Raji (cell line): ENCODE data around the gene KRTAP3-1.

ENCODE experiments used
- POLR2A ChIP-seq: IDR thresholded peaks from 2 replicates; pipeline ENCODE4 v1.6.1; 2011; ENCODE audit warnings: low read depth, low read length, control low read depth; ENCODE audit not compliant: insufficient read depth

KRTAP3-1 gene

DNA sequence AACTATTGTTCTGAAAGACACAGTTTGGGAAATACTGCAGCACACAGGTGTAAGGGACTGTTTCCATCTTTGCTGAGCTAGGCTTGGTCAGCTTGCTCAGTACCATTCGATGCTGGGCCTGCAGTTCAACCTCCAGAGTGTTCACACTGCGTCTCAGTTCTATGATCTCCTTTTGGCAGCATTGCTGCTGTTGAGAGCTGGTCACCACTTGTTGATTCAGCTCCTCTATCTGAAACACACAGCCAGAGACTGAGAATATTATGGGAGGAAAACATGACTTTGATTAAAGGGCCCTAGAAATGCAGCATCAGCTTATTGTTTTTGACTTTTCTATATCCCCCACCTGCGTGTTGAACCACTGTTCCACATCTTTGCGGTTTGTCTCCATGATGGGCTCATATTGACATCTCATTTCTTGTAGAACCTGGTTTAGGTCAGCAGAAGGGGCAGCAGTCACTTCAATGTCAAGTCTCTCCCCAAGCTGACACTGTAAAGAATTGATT lies 46.8 kb downstream of the KRTAP3-1 start:
- TF ChIP-seq POLR2A = no peak

- TF ChIP-seq POLR2A = no peak
Measured at GRCh38 chr17:40961591-40961990, 47.3 kb downstream of the KRTAP3-1 start.

DNA sequence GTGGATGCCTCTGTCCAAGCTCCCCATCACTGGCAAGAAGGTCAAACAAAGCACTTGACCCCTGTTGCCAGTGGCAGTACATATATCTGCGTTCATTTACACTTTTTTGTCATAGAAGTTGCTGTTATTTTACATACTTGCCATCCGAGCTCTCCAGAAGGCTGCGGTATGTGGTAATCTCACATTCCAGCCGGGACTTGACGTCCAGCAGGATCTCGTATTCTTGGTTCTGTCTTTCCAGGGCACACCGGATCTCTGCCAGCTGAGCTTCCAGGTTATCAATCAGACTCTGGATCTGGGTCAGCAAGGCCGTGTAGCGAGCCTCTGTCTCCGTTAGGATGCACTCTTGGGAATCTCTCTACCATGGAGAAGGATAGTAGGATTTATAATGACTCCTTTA lies 48.8 kb downstream of the KRTAP3-1 start:
- TF ChIP-seq POLR2A = no peak
